MV-4-11 (cell line): ENCODE results near the gene ALDH9A1.
"Not testable (repeated sequence)": the region's sequence is repeated elsewhere in the genome, so short reads cannot be mapped to it uniquely, and the experiment has no call there.

Experiments used
- DNase-seq: peaks from one replicate; lab custom pipeline; 2025; lab: John Stamatoyannopoulos, UW

The ALDH9A1 gene

DNA sequence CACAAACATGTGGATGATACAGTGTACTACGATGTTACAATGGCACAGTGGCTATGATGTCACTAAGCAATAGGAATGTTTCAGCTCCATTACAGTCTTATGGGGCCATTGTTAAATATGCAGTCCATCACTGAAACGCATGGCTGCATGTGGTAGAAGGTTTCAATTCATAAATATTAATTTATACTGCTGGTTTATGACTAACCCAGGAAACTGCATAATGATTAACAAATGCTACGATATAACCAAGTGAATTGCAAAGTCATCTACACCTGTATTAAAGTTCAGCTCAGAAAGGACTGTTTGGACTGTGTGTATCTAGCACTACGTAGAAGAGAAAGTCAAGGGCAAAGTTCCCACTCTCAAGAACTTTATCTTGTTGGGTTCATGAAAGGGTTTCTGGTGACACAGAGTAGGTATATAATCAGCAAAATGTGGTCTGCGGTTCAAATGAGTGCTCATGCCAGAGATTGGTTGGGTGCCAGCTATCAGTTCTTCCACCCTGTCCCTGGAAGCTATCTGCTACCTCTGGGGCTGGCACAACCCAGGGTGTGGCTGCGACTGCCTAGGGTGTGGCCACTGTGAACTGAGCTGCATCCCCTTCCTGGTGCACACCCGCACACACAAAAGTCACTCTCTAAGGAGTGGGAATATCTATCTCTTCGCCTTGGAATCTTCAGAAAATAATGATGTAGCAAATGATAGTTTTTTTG is 52.6 kb downstream of the ALDH9A1 start:
- no peak for DNase-seq

DNA sequence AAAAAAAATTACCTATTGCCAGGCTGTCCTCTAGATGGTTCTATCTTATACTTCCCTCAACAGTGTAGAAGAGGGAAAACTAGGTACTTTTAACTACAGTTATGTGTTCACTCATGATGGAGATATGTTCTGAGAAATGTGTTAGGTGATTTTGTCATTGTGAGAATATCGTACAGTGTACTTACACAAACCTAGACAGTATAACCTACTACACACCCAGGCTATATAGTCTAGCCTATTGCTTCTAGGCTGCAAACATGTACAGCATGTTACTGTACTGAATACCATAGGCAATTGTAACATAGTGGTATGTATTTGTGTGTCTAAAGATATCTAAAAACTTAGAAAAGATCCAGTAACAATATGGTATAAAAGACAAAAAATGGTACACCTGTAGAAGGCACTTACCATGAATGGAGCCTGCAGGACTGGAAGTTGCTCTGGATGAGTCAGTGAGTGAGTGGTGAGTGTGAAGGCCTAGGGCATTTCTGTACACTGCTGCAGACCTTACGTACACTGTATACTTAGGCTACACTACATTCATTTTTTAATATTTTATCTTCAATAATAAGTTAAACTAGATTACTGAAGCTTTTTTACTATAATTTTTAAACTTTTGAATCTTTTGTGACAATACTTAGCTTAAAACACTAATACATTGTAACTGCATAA is 54.2 kb downstream of the ALDH9A1 start:
- DNase-seq: no peak

DNA sequence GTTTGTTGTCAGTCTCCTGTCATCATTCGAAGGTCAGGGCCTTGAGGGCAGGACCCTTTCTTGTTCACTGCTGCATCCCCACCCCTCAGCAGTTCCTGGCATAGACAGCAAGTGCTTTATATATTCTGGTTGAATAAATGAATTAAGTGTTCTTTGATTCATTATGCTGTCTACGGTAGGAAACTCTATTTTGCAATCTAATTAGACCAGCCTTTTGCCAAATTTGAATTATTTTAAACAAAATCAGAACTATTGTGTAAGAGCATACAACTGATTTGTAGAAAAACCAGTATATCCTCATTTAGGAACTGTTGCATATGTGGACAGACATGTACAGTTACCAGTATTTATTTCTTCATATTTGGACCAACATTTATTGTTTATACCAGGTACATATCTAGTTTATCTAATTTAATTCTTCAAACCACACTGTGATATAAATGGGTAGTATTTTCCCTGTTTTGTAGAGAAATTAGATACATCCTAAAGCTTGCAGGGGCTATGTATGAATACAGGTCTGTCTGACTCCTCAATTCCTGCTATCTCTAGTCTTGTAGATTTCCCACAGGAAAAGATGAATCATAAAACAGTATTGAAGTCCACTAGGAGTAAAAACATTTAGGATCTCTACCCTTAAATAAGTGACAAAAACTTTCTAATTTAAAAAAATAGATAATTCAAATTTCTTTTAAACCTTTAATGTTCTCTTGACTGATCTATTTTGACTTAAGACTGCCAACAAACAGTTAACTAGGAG is 57.0 kb downstream of the ALDH9A1 start:
- no peak for DNase-seq

DNA sequence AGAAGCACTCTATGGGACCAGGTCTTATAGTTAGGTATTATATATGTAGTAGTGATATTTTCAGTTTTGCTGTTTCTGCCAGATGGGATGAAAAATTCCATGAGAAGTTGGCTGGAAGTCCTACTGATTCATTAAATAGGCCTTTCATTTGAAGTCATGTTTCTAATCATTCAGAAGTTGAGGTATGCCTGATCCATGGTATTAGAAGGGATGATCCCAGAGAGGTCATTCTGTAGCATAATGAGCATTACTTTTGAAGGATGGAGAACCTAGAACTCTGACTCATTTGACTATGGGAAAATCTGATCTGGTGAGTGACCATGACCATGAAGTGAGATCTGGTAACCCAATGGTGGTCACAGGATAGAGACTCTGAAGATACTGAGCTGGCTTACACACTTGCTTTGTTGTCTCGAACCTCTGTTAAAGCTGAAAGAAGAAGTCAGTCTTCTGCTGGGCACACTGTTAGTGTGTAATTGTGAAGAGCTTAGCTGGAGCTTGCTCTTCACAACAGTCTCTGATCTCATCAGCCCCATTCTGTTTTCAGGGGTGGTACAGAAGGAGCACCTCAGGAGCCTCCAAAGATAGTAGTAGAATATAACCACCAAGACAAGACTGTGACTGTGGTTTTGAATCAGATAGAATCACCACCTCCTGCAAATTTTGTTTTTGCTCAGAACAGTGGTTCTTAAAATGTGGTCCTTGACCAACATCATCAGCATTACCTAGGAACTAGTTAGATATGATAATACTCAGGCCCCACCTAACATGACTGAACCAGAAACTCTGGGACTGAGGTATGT is 58.3 kb downstream of the ALDH9A1 start:
- DNase-seq: no peak

DNA sequence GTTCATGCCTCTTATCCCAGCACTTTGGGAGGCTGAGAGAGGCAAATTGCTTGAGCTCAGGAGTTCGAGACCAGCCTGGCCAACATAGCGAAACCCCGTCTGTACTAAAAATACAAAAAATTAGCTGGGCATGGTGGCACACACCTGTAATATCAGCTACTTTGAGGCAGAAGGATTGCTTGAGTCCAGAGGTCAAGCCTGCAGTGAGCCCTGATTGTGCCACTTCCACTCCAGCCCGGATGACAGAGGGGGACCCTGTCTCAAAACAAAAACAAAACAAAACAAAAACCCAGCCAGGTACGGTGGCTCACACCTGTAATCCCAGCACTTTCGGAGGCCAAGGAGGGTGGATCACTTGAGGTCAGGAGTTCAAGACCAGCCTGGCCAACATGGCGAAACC is 60.2 kb downstream of the ALDH9A1 start:
- not testable (repeated sequence) for DNase-seq

DNA sequence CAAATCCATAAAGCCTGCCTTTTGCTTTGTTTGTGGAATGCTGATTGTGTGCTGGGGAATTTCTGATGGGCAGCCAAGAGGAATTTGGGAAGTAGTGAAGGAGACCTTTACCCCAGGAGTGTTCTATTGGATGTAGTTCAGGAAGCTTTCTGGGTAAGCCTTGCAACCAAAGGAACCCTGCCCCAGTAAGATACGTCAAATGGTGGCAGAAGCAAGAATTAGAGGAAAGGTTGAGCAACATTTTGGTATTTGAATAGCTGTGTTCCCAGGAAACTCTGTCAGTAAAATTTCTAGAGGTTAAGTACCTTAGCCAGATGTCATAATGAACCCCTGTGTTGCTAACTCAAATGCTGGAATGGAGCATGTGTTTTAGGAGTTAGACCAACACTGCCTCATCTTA is 60.9 kb downstream of the ALDH9A1 start:
- no peak for DNase-seq

DNA sequence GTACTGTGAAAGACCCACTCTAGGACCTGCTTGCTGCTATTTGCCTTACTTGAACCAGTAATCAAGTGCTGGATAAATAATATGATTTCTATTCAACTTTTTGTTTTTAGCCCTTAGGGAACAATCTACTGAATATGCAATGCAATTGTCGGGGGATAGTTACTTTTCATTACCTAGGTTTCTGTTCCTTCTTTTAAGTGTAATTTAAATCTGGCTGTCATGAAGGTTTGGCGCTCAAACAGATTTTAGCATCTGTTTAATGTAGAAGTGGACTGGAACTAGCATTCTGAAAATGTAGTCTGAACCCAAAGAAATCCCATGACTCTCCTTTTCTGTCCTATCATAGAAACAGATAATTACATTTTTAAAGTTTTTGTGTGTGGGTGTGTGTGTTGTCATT is 62.5 kb downstream of the ALDH9A1 start:
- DNase-seq: no peak

DNA sequence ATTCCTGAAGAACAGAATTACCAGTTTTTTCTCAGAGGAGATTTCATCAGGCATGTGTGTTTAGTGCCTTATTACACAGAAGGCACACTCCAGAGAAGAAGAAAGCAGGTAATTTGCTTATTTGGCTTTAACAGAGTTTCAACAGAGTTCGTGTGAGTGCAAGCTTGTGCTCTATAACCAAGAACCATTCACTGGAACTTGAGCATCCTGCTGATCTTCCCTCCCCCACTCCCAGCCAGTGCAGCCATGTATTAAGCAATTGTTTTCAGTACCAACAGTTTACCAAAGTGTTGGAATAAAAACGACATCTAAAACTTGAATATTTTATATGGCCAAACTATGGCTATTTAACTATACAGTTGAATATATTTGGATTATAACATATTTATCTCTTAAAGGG is 63.0 kb downstream of the ALDH9A1 start:
- DNase-seq: no peak

DNA sequence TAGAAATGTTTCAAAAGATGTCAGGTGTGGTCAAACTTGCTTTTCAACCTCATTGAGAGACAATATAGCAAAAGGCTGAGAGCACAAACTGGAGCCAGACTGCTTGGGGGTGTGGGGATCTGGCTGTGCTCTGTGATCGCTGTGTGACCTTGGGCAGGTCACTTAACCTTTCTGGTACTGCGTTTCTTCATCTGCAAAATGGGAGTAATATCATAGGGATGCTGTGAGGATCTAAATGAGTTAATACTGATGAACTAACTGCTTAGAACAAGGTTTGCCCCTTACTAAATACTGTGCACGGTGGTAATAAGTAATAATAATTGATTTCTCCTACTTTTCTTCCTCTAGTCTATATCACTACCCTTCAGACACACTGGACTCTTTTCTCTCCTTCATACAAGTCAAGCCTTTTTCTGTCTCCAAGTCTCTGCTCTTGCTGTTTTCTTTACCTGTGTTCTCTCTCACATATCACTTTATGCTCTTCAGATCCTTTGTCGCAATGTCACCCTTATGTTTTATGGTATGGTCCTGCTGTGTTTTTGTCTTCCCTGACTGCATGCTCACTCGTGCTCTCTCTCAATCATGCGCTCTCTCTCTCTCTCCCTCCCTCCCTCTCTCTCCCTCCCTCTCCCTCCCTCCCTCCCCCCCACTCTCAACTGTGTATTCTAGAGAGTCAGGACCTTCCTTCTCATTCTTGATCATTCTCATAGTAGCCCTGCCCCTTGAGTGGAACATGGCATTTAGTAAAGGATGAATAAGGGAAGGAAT is 64.0 kb downstream of the ALDH9A1 start:
- DNase-seq: no peak

DNA sequence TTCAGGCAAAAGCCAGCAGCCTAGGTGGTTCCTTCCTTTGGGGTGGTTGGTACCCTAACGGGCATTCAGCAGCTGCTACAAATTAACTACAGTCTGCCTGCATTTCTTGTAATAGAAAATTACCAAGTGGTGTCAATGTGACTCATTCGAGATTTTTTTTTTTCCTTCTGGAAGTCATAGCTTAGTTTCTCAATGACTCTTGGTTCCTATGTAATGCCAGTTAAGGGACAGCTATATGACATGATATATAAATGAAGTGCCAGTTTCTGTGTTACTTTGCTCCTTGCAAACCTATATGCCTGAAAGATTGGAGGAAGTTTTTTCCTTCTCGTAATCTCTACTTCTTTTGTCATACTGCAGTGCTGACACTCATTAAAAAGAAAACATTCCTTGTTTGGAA is 64.7 kb downstream of the ALDH9A1 start:
- DNase-seq: peak; percentile 65

DNA sequence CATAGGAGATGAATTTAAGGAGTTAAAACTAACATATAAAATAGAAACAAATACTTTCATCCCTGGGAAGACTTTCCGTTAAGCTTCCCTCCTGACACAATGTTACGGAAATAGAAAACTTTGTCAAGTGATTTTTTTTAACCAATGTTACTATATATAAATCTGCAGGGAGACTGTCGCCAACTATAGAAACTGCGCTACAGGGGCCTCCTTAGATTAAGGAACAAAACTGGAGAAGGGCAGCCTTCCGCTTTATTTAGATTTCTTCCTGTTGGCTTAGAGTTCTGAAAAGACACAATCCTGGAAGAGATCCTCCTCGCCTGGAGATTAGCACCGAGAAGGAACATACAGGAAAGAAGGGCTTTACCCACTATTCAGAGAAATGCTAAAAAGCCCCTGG is 65.9 kb downstream of the ALDH9A1 start:
- DNase-seq: peak; percentile 71

DNA sequence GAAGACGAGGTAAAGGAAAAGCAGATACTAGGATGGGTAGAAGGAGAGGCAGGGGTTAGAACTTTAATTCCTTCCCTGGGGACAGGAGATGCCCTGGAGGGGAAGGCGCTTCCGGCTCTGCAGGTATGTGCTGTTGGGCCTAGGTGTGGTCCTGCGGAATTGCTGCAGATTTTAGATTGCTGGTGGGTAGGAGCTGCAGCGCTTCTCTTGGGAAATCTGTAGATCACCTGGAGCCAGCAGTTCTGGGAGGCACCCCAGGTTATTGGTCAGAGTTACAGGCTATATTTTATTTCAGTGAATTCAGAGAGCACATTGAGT is 66.3 kb downstream of the ALDH9A1 start:
- DNase-seq: no peak

DNA sequence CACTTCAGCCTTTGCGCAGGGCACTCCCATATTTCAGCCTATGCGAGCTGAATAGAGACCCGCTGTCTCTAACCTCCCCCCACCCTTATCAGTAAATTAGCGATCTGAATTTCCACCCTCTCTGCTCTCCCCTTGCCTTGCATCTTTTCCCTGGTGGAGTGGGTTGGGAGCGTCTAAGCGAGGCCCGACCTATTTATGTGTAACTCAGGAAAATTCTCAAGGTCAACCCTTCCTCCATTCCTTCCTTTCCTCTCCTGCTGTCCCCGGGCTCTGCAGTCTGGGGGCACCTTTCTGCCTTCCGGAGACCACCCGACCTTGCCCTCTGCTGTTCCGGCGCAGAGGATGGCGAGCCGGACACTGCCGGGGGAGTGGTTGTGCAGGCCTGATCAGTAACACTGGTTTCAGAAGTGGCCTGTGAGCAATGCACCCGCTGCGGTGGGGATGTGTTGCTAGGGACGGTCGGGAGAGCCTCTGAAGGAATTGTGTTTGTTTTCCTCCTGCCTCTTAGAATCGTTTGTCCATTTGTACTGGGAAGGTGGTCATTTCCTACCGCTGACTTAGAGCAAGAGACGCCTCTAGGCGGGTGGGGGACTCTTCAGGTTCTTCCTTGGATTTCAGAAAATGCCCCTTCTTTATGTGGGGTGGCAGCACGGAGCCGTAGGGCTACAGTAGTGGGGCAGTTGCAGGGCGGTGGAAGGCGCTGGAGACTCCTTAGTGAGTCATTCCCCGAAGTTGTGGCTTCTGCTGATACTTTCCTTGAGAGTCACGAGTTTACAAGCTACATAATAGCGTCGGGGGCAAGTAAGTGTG is 66.8 kb downstream of the ALDH9A1 start:
- peak; percentile 78 for DNase-seq

DNA sequence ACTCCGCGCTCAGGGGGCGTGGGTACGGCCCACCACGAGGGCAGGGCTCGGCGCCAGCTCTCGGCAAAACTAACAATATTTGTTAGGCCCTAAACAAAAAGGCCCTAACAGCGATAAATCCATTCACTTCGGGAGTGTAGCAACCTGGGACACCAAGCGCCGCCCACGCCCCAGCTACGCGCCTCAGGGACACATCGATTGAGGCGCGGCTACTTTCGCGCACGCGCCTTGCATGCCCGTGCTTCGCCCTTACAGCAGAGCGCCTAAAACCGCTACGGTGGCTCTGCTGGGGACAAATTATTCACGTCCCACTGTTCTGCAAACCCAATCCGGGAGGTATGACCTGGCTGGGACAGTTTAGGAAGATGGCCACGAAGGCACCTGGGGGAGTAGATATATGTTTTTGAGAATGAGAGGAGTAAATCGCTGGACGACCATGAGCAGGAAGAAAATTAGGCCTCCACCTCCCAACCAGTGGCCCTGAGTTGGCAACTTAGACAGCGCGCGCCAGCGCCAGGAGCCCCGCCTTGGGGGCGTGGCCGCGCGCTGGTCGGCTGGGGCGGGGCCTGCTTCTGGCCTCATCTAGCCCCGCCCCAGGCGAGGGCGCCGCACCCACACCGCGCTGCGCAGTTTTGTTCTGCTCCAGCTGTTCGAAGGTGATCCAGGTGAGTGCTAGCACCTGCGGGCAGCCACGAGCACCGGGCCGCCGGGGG is 67.6 kb downstream of the ALDH9A1 start, which contains the start of gene MGST3:
TSS of gene MGST3 (plus strand) at position 606 of the 713 bp plus-strand sequence. CDS start 18,614 bp downstream, outside the sequence.
- DNase-seq: peak; percentile 96

DNA sequence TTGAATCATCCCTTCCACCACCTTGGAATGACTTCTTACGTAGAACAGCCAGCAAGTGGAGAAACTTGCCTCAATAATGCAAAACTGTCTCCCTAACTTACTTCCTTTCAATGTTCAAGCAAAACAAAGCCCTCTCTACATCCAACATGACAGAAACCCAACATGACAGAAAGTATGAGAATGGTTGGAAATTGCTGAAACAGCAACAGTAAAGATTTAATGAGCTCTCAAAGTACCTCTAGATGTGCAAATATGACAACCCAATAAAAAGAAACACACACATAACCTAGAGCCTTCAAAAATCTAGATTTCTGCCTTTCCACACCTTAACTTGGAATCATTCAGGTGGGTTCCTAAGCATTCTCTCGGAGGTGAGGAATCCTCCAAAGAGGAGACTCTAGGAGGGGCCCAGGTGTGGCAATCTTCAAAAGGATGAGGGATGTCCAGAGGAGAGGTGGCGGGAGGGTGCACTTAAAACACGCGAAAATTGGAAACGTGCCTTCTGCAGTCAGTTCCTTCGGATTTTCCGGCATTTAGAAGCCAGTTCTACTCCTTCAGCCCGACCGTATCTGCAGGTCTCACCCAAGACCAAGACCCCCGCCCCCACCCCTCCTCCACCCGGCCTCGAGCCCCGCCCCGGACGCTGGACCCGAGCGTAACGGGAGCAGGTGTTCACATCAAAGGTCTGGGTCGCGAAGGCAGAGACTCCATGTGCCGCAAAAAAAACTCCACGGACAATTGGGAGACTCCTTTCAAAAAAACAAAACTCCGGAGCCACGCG is 68.3 kb downstream of the ALDH9A1 start:
- DNase-seq: no peak

DNA sequence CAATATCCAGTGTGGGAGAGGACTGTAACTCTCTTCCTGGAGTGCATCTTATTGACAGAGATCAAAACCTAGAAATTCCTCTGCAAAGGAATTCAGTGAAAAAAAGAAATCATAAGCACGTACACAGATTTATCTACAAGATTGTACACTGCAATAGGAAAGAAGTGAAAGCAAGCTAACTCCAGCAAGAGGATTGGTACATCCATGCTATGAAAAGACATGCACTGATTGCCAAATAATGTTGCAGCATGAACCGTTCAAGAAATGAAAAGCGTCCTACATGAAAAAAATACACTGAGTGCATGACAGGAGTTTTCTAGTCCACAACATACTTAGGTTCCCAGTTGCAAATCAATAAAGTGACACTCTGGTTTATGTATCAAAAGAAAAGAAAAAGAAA is 69.2 kb downstream of the ALDH9A1 start:
- peak; percentile 25 for DNase-seq

DNA sequence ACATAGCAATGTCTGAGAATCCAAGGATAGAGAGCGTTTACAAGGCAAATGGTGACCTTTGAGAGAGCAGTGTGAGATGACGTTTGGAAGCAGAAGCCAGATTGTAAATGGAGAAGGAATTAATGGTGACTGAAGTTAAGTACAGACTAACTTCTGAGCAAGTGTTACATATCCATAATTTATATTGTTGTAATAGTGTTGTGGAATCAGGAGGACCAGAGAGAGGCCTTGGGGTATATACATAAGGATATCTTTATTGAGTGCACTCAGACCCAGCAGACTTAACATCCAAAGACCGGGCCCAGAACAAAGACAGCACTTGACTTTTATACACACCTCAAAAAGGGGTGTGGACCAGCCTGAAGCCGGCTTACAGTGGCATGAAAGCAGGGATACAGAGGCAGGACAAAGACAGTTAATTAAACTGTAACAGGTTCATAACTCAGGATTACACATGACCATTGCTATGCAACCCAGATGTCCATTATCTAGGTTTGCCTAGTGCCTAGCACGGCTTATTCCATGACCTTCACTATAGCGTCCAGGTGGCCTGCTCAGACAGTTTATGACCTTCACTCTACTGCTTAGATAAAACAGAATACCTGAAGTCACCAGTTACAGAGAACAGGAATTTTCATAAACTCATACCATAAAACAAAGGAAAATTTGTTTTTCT is 70.1 kb downstream of the ALDH9A1 start:
- DNase-seq: no peak

DNA sequence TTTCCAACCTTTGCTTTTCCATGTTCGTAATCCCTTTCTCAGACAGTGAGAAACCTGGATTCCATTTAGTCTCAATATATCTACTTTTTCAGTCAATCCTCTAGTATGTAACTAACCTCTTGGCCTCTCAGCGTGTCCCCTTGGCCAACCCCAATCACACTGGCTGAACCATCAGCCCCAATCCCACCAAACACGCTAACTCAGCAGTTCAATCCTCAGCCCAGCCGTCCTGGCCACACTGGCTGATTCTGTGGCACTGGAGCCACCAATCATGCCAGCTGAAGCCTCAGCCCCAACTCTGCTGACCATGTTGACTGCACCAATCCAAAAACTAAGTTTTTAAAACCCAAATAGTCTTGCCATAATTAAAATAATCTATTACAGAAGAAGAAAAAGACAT is 73.9 kb downstream of the ALDH9A1 start:
- no peak for DNase-seq

DNA sequence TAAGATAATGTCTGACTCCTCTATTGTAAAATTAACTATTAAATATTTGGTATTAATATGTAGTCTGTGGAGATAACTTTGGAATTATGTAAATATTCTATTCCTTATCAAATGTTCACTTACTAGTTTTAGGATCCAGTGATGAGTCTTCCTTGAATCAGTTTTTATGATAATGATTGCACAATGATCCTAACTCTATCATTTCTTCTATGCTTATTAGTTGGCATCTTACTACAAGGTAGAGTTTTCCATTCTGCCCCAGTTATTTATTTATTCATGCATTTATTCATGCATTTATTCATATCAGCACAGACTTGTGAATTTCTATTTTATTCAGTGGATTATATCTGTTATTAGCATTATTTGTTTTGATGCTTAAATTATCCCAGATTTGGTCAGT is 74.7 kb downstream of the ALDH9A1 start:
- no peak for DNase-seq
